Measurements from ENCODE around the gene CGNL1.

DNA sequence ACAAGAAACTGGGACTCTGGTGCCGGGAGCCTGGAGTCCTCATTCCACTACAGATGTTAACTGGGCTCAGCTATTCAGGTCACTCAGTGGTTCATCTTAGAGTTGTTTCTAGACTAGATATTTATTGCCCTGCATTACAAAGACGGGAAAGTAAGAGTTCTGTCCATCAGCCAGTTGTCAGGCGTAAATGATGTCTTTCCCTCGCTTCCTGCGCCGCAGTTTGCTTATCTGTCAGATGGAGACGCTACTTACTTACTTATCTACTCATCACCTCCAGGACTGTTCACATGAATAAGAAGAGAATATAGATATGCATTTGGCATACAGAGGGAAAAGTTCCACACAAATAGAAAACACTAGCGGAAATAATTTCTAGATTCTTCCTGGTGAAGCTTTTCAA lies 47.8 kb upstream of the CGNL1 start:
- TF ChIP-seq EZH2 (IDR thresholded peaks at IDR 0.05; ENCODE audit: borderline replicate concordance), result no peak
- TF ChIP-seq, protein P1, sequence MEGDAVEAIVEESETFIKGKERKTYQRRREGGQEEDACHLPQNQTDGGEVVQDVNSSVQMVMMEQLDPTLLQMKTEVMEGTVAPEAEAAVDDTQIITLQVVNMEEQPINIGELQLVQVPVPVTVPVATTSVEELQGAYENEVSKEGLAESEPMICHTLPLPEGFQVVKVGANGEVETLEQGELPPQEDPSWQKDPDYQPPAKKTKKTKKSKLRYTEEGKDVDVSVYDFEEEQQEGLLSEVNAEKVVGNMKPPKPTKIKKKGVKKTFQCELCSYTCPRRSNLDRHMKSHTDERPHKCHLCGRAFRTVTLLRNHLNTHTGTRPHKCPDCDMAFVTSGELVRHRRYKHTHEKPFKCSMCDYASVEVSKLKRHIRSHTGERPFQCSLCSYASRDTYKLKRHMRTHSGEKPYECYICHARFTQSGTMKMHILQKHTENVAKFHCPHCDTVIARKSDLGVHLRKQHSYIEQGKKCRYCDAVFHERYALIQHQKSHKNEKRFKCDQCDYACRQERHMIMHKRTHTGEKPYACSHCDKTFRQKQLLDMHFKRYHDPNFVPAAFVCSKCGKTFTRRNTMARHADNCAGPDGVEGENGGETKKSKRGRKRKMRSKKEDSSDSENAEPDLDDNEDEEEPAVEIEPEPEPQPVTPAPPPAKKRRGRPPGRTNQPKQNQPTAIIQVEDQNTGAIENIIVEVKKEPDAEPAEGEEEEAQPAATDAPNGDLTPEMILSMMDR (IDR thresholded peaks at IDR 0.05; ENCODE audit: poor library complexity), result no peak

All from hepatocyte (in vitro differentiated cells).